Measurements from ENCODE around the gene SLC22A17. TPM values are rescaled to one million over a fixed set of nuclear protein-coding genes. Genes with fewer than 3 reads are reported as not detected.
A peak's percentile ranks its signal among the peaks of the same experiment; 100 is the strongest.

Gene SLC22A17
- total and polyA plus RNA-seq, 2 of the 13 experiments (the other 11 are each of a cell fraction or from before 2014, with no cell fraction given) = 0.95 to 1.1 TPM

DNA sequence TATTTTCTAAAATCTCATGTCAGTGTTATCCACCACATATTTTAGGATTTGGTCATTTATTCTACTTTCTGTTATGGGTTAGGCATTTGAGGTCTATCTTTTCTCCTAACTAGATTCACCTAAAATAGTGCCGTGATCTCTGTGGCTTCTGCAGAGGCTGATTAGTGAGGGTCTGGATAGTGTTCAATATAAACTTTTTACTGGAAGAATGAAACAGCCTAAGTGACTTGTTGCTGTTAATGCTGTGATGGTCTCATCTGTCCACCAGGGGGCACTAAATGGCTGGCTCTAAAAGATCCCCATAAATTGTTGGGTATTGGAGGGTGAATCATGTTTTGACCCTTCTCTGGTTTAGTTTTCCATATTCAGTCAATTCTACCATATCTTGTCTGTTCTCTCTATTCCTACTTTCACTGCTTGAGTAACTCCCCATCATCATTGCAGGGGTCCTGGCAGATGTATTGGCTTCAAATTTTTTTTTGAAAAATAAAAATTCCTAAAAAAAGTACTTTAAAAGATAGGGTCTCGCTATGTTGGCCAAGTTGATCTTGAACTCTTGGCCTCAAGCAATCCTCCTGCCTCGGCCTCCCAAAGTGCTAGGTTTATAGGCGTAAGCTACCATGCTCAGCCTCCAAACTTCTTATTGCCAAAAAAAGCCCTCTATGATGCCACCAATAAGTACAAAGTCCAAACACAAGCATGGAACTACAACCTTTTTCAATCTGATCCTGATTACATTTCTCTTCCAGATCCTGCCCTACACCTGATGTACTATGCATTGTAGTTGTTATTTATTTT is 24.5 kb downstream of the SLC22A17 start (continued):
- TF ChIP-seq, protein P1, sequence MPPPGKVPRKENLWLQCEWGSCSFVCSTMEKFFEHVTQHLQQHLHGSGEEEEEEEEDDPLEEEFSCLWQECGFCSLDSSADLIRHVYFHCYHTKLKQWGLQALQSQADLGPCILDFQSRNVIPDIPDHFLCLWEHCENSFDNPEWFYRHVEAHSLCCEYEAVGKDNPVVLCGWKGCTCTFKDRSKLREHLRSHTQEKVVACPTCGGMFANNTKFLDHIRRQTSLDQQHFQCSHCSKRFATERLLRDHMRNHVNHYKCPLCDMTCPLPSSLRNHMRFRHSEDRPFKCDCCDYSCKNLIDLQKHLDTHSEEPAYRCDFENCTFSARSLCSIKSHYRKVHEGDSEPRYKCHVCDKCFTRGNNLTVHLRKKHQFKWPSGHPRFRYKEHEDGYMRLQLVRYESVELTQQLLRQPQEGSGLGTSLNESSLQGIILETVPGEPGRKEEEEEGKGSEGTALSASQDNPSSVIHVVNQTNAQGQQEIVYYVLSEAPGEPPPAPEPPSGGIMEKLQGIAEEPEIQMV (CRISPR knock-in tag; IDR thresholded peaks at IDR 0.05; ENCODE audit: low read depth) = no peak
- TF ChIP-seq SMYD3 (CRISPR knock-in tag; IDR thresholded peaks at IDR 0.05) = 0 out of 2 replicates have a peak, but pooled peaks have one; percentile 76
- no peak for TF ChIP-seq ZNF225 (CRISPR knock-in tag; IDR thresholded peaks at IDR 0.05)
- TF ChIP-seq TOPORS (CRISPR knock-in tag; IDR thresholded peaks at IDR 0.05) = 0 out of 2 replicates have a peak, but pooled peaks have one; percentile 23
- peak; percentile 31; the same call in 1 of the 2 replicates for TF ChIP-seq ZNF614 (CRISPR knock-in tag; IDR thresholded peaks at IDR 0.05; ENCODE audit: borderline replicate concordance)
- TF ChIP-seq ZNF44 (CRISPR knock-in tag; IDR thresholded peaks at IDR 0.05) = peak; percentile 93
- TF ChIP-seq ZSCAN25 (CRISPR knock-in tag; IDR thresholded peaks at IDR 0.05) = peak; percentile 68; the same call in 1 of the 2 replicates
- TF ChIP-seq ZBTB7B (CRISPR knock-in tag; IDR thresholded peaks at IDR 0.05) = 0 out of 2 replicates have a peak, but pooled peaks have one; percentile 37
- TF ChIP-seq, protein P2, sequence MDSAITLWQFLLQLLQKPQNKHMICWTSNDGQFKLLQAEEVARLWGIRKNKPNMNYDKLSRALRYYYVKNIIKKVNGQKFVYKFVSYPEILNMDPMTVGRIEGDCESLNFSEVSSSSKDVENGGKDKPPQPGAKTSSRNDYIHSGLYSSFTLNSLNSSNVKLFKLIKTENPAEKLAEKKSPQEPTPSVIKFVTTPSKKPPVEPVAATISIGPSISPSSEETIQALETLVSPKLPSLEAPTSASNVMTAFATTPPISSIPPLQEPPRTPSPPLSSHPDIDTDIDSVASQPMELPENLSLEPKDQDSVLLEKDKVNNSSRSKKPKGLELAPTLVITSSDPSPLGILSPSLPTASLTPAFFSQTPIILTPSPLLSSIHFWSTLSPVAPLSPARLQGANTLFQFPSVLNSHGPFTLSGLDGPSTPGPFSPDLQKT (CRISPR knock-in tag; IDR thresholded peaks at IDR 0.05; ENCODE audit: borderline replicate concordance) = no peak
- TF ChIP-seq KDM2A (CRISPR knock-in tag; IDR thresholded peaks at IDR 0.05; ENCODE audit: borderline replicate concordance, low read depth) = peak; percentile 44; the same call in 1 of the 2 replicates
- TF ChIP-seq HNF4A (CRISPR knock-in tag; IDR thresholded peaks at IDR 0.05) = 0 out of 2 replicates have a peak, but pooled peaks have one; percentile 19
- 0 out of 2 replicates have a peak, but pooled peaks have one; percentile 45 for TF ChIP-seq IRF2 (CRISPR knock-in tag; IDR thresholded peaks at IDR 0.05)
- TF ChIP-seq, protein P3, sequence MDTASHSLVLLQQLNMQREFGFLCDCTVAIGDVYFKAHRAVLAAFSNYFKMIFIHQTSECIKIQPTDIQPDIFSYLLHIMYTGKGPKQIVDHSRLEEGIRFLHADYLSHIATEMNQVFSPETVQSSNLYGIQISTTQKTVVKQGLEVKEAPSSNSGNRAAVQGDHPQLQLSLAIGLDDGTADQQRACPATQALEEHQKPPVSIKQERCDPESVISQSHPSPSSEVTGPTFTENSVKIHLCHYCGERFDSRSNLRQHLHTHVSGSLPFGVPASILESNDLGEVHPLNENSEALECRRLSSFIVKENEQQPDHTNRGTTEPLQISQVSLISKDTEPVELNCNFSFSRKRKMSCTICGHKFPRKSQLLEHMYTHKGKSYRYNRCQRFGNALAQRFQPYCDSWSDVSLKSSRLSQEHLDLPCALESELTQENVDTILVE (CRISPR knock-in tag; IDR thresholded peaks at IDR 0.05) = peak; percentile 33; the same call in 1 of the 2 replicates
- TF ChIP-seq CC2D1A (CRISPR knock-in tag; IDR thresholded peaks at IDR 0.05) = 0 out of 2 replicates have a peak, but pooled peaks have one; percentile 87
- TF ChIP-seq SMAD3 (CRISPR knock-in tag; IDR thresholded peaks at IDR 0.05) = peak; percentile 77; the same call in 1 of the 2 replicates
- peak; percentile 72 for TF ChIP-seq IKZF4 (CRISPR knock-in tag; IDR thresholded peaks at IDR 0.05; ENCODE audit: borderline replicate concordance, low read depth, not compliant biosample characterization)
- no peak for TF ChIP-seq ZEB1 (IDR thresholded peaks at IDR 0.05; ENCODE audit: insufficient replicate concordance, low read depth)
- peak; percentile 19; the same call in 1 of the 2 replicates for TF ChIP-seq ZNF205 (CRISPR knock-in tag; IDR thresholded peaks at IDR 0.05)
- TF ChIP-seq ARNT2 (CRISPR knock-in tag; IDR thresholded peaks at IDR 0.05; ENCODE audit: low read depth) = 0 out of 2 replicates have a peak, but pooled peaks have one; percentile 36
- TF ChIP-seq NFE2L2 (IDR thresholded peaks at IDR 0.05; ENCODE audit: low read length) = peak; percentile 4; the same call in 1 of the 2 replicates
- 0 out of 2 replicates have a peak, but pooled peaks have one; percentile 35 for TF ChIP-seq ZFYVE20 (CRISPR knock-in tag; IDR thresholded peaks at IDR 0.05; ENCODE audit: borderline replicate concordance, low read depth)
- TF ChIP-seq, protein P4, sequence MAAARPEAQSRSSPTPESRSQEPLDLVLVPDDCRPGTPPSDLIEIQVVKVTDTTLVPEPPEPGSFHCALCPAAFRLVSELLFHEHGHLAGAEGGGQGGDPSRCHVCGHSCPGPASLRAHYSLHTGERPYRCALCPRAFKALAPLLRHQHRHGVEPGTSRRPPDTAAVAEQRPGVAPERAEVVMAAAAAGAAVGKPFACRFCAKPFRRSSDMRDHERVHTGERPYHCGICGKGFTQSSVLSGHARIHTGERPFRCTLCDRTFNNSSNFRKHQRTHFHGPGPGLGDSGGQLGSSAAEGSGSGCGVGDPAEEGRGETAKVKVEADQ (CRISPR knock-in tag; IDR thresholded peaks at IDR 0.05; ENCODE audit: borderline replicate concordance) = peak; percentile 62; the same call in 1 of the 2 replicates
- TF ChIP-seq KLF16 (CRISPR knock-in tag; IDR thresholded peaks at IDR 0.05) = peak in 1 of 2 experiments; percentile 81; a peak in 1 of 4 replicates
- peak; percentile 70; the same call in 1 of the 2 replicates for TF ChIP-seq TARDBP (CRISPR knock-in tag; IDR thresholded peaks at IDR 0.05)
- TF ChIP-seq ZNF354B (CRISPR knock-in tag; IDR thresholded peaks at IDR 0.05) = peak; percentile 92; the same call in 1 of the 2 replicates
